Stimulated activated CD4-positive, alpha-beta T cell treated with anti-CD3 and anti-CD28 coated beads, Interleukin-1b, Interleukin-23, amount 100 ng/mL, for 1 hour (primary cell): ENCODE measurements around the gene TEAD1.

ENCODE experiments used
- DNase-seq, 2 donors: peaks; one replicate each; pipeline ENCODE4 v3.0.0-alpha.2; 2020; ENCODE audit warnings: low read depth in 2 of 2

The TEAD1 gene

GRCh38 chr11:12764187-12764914 lies 90.1 kb downstream of the TEAD1 start:
- no peak for DNase-seq

GRCh38 chr11:12765428-12765827 lies 91.2 kb downstream of the TEAD1 start:
- no peak for DNase-seq

GRCh38 chr11:12767027-12767426 lies 92.8 kb downstream of the TEAD1 start:
- DNase-seq: no peak

- no peak for DNase-seq
These were observed 93.4 kb downstream of the TEAD1 start for GRCh38 chr11:12767577-12767976.

GRCh38 chr11:12768726-12769673 lies 94.8 kb downstream of the TEAD1 start:
- DNase-seq: no peak

GRCh38 chr11:12769834-12770345 lies 95.7 kb downstream of the TEAD1 start:
- DNase-seq: no peak

- DNase-seq: no peak
These were observed 96.2 kb downstream of the TEAD1 start for GRCh38 chr11:12770435-12770834.

- DNase-seq: no peak
These were observed 96.9 kb downstream of the TEAD1 start for GRCh38 chr11:12770966-12771597.

- no peak for DNase-seq
These were observed 97.7 kb downstream of the TEAD1 start for GRCh38 chr11:12771875-12772274.

- no peak for DNase-seq
These were observed 98.1 kb downstream of the TEAD1 start for GRCh38 chr11:12772324-12772723.

GRCh38 chr11:12773591-12773990 lies 99.4 kb downstream of the TEAD1 start:
- DNase-seq: no peak

- DNase-seq: no peak
These were observed 101.7 kb downstream of the TEAD1 start for GRCh38 chr11:12775955-12776354.

- no peak for DNase-seq
These were observed 103.1 kb downstream of the TEAD1 start for GRCh38 chr11:12777208-12777874.

- DNase-seq: no peak
These were observed 104.2 kb downstream of the TEAD1 start for GRCh38 chr11:12778240-12778905.

GRCh38 chr11:12783765-12784164 lies 109.5 kb downstream of the TEAD1 start:
- DNase-seq: no peak

- no peak for DNase-seq
These were observed 110.2 kb downstream of the TEAD1 start for GRCh38 chr11:12784445-12784844.

GRCh38 chr11:12784987-12785386 lies 110.8 kb downstream of the TEAD1 start:
- no peak for DNase-seq

GRCh38 chr11:12785901-12786300 lies 111.7 kb downstream of the TEAD1 start:
- no peak for DNase-seq

GRCh38 chr11:12786450-12786849 lies 112.2 kb downstream of the TEAD1 start:
- no peak for DNase-seq

- no peak for DNase-seq
These were observed 112.7 kb downstream of the TEAD1 start for GRCh38 chr11:12786891-12787290.

- no peak for DNase-seq
These were observed 113.6 kb downstream of the TEAD1 start for GRCh38 chr11:12787847-12788246.
